Stromal cell of bone marrow (primary cell): Measurements from ENCODE around the gene PWP2.
"Not testable (repeated sequence)": the region's sequence is repeated elsewhere in the genome, so short reads cannot be mapped to it uniquely, and the experiment has no call there.

Experiments used
- DNase-seq: peaks from one replicate; pipeline ENCODE4 v3.0.0-alpha.2; 2012; ENCODE audit warnings: low read depth

The PWP2 gene

DNA sequence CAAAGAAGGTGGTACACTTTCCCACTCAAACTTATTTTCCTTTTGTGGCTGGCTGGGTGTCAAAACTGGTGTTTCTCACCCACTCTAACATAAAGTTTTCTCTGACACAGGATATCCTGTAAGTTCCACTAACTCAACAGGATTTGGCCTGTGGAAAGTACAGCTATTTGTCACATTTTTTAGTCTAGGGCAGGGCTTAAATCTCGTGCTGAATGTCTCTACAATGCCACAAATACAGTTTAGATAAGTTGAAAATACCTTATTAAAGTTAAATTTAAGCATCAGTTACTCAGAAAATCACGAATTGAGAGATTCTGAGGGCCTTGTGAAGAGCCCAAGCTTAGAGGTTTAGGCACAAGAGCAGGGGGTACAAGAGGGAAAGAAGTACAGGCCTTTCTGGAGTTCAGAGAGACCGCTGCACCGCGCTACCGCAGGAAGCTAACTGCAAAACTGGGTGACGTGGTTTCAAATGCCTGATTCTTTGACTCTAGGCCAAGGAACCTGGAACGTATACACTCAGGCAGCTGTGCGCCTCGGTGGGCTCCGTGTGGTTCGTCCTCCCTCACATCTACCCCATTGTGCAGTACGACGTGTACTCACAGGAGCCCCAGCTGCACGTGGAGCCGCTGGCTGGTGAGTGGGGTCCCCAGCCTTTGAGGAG lies 23.4 kb upstream of the PWP2 start:
- DNase-seq = no peak

- no peak for DNase-seq
Measured at GRCh38 chr21:44084496-44085241, 22.5 kb upstream of the PWP2 start.

- no peak for DNase-seq
Measured at GRCh38 chr21:44085491-44086321, 21.5 kb upstream of the PWP2 start.

GRCh38 chr21:44086636-44087425 lies 20.4 kb upstream of the PWP2 start:
- DNase-seq = no peak

GRCh38 chr21:44087426-44088400 lies 19.5 kb upstream of the PWP2 start:
- no peak for DNase-seq

DNA sequence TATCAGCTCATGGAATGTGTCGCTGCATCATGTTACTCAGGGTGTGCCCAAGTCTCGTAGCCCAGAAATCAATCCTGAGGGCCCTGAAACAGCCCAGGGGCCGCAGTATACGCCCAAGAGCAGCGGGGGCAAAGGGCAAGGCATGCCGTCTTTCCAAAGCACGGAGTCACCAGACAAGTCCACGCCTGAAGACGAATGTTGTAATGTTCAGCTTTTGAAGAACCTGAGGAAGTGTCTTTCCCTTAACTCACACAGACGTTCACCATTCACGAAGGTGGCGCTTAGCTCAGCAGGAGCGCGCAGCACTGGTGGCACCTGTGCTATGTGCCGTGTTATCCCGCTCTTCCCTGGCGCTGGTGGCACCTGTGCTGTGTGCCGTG lies 18.8 kb upstream of the PWP2 start:
- DNase-seq = no peak

DNA sequence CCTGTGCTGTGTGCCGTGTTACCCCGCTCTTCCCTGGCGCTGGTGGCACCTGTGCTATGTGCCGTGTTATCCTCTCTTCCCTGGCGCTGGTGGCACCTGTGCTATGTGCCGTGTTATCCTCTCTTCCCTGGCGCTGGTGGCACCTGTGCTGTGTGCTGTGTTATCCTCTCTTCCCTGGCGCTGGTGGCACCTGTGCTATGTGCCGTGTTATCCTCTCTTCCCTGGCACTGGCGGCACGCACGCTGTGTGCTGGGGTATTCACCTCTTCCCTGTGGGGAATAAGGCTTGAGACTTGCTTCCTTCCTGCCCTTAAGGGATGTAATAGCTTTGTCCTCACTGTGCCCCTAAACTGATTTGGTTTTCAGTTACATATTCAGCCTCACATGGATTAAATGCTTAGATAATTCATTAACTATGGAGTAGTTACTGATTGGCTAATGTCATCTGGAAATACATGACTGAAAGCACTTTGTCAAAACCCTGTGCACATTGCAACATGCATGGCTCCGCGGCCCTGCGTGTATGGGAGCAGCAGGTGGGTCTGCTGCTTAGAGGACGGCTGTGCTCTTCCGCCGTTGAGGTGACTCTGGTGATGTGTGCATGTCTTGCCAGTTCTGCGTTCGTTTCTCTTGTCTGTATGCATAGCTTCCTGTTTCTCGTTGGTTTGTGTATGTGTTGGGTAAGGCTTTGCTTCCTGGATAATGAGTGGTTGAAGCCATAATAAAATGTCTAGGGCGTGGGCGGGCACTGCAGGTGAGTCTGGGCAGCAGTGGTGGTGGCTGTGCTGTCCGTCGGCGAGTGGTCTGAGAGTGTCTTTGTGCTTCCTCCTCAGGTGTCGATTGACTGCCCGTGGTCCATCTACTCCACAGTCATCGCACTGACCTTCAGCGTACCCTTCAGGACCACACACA lies 17.9 kb upstream of the PWP2 start:
- no peak for DNase-seq

GRCh38 chr21:44090325-44090724 lies 16.9 kb upstream of the PWP2 start:
- no peak for DNase-seq

GRCh38 chr21:44092211-44092610 lies 15.0 kb upstream of the PWP2 start:
- no peak for DNase-seq

GRCh38 chr21:44093761-44094160 lies 13.4 kb upstream of the PWP2 start:
- no peak for DNase-seq

GRCh38 chr21:44094832-44095231 lies 12.4 kb upstream of the PWP2 start:
- DNase-seq = no peak

DNA sequence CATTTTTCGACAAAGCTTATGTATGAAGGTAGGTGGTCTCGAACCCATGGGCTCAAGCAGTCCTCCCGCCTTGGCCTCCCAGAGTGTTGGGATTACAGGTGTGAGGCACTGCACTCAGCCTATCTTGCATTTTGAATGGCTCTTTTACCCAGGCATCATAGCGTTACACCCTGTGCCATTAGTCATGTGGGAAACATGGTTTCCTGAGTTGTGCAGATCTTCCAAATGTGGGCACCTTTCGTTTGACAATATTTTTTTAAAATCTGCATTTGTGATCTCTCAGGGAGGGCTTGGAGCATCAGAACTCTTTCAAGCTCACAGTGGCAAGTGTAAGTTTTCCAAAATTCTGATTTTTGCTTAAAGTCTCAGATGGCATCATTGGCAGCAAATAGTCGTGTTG lies 8.7 kb upstream of the PWP2 start:
- not testable (repeated sequence) for DNase-seq

GRCh38 chr21:44098964-44099363 lies 8.2 kb upstream of the PWP2 start:
- not testable (repeated sequence) for DNase-seq

DNA sequence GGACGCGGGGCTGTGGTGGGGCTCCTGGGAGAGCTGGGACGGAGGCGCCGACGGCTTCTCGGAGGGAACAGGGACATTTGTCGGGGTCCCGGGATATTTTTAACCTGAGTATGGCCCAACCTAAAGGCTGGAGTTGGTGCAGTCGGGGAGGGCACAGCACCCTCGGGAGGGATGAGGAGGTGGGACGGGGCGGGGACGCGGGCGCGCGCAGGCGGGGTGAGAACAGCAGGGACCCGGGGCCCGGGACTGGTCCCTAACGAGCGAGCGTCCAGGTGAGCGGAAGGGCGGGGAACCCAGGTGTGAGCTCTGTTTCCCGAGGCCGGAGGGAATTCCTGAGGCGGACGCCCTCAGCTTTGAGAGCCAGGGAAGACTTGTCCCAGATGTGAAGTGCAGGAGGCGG lies 390 bp downstream of the PWP2 start:
- not testable (repeated sequence) for DNase-seq

DNA sequence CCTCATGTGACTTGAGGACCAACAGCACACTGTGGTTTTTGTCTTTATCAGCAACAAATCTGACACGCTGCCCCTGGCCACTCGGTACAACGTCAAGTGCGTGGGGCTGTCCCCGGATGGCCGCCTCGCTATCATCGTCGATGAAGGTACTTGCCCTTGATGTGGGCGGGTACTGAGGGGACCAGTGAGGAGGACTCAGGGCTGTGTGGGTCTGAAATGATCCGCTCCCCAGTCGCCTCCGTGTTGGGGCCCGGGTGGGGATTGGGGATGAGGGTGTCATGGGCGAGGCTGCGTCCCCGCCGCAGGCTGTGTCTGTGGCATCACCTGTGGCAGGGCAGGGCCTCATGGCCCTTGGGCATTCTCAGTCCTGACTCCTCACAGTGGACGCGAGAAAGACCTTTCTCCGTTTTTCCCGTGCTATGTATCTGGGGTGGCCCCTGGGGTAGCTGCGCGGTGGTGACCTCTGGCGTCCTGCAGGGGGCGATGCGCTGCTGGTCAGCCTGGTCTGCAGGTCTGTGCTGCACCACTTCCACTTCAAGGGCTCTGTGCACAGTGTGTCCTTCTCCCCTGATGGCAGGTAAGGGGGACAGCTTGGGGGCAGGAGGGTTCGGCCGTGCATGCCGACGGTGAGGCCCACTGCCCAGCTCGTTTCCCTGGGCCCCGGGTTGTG lies 6.6 kb downstream of the PWP2 start:
- DNase-seq = not testable (repeated sequence)

GRCh38 chr21:44122131-44122530 lies 14.9 kb downstream of the PWP2 start:
- not testable (repeated sequence) for DNase-seq

DNA sequence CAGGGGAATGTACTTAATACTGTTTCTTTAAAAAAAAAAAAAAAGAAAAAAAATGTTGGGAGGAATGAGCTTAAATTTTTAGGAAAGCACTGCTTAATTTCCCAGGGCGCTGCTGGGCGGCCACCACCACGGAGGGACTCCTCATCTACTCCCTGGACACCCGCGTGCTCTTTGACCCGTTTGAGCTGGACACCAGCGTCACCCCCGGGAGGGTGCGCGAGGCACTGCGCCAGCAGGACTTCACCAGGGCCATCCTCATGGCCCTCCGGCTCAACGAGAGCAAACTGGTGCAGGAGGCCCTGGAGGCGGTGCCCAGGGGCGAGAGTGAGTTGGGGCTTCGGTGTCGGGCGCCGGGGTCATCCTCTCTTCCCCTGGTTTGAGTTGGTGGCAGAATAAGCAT lies 20.6 kb downstream of the PWP2 start:
- DNase-seq = not testable (repeated sequence)

DNA sequence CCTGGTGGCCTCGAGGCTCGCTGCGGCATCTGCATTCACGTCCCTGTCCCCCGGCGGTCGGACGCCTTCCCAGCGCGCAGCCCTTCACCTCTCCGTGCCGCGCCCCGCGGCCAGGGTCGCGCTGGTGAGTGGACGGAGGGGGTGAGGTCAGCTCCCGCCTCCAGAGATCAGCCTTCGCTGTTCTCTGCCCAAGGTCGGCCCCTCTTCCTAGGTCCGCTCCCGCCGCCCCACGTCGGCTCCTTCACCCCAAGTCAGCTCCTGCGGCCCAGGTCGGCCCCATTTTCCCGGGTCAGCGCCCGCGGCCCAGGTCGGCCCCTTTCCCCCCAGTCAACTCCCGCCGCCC lies 26.5 kb downstream of the PWP2 start:
- not testable (repeated sequence) for DNase-seq

- DNase-seq = not testable (repeated sequence)
Measured at GRCh38 chr21:44134732-44135131, 27.5 kb downstream of the PWP2 start.
